Activated CD4-positive, CD25-positive, alpha-beta regulatory T cell treated with anti-CD3 and anti-CD28 coated beads, Interleukin-2, amount 50 U/mL, for 72 hours (primary cell): ENCODE data around the gene DGKA.
A peak's percentile ranks its signal among the peaks of the same experiment; 100 is the strongest.

ENCODE experiments used
- DNase-seq: peaks from one replicate; pipeline ENCODE4 v3.0.0; 2021

The DGKA gene

DNA sequence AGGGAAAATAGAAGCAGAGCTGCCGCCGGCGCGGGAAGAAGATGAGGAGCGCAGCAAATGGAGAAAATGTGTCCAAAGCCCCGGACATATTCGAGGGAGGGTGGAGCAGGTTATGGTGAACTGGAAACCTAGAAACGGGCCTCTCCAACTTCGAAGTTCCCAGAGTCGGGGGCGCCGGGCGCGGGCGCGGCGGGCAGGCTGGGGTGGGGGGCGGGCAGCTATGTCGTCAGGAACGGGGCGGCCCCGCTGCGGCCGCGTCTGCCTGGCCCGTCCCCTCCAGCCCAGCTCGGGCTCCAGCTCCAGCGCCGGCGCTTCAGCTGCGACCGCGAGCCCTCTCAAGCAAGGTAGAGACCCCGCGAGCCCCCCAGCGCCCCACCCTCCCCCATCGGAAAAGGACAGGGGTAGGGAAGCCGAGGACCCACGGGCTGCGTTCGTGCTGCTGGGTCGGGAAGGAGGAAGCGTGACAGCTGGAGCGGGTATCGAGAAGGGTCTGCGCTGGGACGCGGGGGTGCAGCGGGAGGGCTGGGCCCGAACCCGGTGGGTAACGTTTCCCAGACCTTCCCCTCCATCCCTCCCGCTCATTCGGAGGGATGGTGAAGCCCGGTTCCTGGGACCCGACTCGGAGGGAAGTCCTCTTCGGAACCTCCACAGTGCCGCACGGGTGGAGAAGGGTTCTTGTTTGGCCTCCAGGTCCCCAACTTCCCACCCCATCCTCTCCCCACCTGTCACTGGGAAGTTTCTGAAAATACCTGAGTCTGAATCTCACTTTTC is 1.0 kb downstream of the DGKA start:
- DNase-seq, result peak; percentile 49

DNA sequence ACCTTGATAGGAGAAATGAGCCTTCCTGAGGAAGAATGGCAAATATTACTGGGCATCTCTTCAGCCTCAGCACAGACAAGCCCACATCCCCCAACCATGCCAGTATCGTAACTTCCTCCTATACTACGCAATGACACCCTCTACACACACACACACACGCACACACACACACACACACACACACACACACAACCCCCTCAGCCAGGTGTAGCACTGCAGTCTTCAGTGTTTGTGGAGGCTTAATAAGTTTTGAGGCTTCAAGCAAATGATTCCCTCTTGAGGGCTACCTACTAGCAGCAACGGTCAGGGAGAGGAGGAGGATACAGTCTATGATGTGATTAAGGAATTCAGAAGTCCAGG is 1.6 kb downstream of the DGKA start:
- no peak for DNase-seq

GRCh38 chr12:55933169-55933798 is 2.3 kb downstream of the DGKA start:
- no peak for DNase-seq

DNA sequence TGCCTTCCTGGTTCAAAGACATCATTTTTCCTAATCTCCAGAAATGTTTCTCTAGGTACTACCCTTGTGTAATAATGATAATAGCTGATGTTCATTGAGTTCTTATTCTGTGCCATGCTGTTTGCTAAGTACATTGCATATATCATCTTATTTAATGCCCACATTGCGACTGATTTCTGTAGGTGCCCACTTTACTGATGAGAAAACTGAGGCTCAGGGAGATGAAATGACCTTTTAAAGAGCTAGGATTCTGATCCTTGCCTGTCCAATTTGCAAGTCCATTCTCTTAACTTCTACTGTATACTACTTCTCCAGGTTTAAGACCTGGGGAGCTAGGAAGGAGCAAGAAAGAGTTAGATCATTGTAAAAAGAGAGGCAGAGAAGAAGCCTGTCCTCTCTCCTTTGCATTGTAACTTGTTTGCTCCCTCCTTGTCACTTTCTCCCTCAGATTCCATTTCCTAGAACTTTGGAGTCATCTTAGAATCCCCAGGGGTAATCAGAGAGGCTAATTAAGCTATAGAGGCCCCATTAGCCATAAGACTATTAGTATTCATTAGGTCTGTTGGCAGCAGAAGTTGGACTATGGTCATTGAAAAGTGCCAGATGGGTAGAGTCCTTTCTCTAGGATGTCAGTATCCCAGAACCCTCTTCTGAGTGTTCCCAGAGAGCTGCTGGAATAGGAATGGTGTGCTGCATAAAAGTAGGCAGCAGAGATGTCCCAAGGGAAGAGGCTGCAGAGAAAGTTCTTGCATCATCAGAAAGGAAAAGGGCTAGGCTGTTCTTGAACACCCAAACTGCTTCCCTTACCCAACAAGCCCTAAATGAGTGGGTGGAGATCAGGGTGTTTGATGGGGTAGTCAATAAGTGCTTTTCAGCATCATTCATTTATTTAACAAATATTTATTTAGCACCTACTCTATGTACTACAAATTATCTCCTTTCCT is 3.1 kb downstream of the DGKA start:
- no peak for DNase-seq

- DNase-seq, result no peak
Measured at GRCh38 chr12:55934773-55935172, 3.8 kb downstream of the DGKA start.

DNA sequence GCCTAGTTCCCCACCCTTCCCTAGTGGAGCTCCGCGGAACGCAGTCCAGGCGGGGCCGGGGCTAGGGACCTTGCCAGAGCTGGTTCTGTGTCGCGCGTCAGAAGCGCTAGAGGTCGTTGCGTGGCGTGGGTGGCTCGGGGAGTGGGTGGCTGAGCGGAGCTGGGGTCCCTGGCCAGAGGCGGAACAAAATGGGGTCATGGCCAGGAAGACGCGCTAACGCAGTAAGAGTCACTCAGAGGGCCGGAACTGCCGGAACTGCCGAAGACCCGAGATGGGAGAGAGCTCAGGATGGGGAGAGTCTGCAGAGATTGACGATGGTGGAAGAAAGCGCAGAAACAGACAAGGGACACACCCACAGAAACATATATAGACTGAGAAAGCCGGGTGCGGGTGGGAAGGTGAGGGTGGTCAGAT is 4.8 kb downstream of the DGKA start:
- no peak for DNase-seq

DNA sequence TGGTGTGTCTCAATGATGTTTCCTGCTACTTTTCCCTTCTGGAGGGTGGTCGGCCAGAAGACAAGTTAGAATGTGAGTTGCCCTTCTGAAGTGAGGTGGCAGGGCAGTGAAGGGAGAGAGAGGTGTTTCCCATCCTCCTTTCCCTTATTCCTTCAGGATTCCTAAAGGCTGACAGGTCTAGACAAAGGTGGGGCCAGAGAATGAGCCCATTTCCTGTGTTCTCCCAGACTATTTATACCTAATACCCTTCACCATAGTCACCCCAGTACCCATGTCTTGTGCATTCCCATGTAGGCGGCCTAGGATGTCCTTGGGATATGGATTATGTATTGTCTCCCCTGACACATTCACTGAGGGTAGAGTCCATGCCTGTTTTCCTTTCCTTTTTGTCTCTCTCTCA is 7.0 kb downstream of the DGKA start:
- no peak for DNase-seq

GRCh38 chr12:55938826-55939501 is 8.0 kb downstream of the DGKA start:
- DNase-seq, result no peak

GRCh38 chr12:55940065-55940732 is 9.2 kb downstream of the DGKA start:
- DNase-seq, result peak; percentile 76

DNA sequence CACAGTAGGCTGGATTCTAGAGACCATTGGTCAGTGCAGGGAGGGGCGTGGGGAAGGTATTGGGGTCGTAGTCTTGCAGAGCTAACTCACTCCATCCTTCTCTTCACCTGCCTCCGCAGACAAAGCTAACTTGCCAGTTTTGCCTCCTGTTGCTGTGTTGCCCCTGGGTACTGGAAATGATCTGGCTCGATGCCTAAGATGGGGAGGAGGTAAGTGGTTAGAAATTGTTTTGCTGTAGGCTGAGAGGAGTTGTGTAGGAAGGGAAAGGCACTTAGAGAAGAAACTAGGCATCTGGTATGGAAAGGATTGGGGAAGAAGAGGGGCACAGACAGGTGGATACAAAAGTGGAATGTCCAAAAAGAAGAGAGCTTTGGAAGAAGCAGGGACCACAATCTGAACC is 11.1 kb downstream of the DGKA start:
- DNase-seq, result no peak

DNA sequence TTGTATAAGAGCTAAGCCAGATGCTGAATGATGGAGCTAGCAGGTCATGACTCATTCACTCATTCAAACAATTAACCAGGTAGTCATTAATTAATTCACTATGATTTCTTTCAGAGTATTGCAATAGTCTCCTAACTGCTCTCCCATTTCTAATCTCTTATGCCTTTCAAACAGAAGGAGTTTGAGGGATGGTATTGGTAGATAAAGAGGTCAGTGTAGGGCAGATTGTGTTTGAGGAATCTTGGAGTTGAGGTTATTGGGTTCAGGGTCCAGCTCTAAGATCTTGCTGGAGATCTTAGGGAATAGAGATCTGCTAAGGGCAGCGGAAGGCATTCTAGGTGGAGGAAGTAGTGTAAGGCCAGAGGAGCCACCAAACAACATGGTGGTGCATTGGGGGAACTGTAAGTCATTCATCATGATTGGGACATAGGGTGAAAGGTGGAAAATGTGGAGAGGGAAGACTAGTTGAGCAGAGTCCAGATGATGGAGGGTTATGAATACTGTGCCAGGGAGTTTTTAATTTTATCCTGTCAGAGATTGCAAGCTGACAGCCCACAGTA is 11.7 kb downstream of the DGKA start:
- DNase-seq, result no peak

DNA sequence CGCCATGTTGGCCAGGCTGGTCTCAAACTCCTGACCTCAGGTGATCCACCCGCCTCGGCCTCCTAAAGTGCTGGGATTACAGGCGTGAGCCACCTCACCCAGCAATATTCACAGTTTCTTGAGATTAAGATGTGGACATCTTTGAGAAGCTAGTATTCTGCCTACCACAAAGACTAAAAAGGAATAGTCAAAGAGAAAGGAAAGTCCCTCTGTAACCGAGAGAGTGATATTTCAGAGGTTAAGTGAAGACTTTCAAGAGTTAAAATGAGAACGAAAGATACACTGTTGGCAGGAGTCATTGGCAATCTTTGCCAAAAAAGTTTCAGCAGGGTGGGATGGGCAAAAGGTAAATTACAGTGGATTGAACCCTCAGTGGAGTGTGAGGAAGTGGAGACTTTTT is 15.6 kb downstream of the DGKA start:
- no peak for DNase-seq

- DNase-seq, result no peak
Measured at GRCh38 chr12:55955344-55955743, 24.4 kb downstream of the DGKA start.

DNA sequence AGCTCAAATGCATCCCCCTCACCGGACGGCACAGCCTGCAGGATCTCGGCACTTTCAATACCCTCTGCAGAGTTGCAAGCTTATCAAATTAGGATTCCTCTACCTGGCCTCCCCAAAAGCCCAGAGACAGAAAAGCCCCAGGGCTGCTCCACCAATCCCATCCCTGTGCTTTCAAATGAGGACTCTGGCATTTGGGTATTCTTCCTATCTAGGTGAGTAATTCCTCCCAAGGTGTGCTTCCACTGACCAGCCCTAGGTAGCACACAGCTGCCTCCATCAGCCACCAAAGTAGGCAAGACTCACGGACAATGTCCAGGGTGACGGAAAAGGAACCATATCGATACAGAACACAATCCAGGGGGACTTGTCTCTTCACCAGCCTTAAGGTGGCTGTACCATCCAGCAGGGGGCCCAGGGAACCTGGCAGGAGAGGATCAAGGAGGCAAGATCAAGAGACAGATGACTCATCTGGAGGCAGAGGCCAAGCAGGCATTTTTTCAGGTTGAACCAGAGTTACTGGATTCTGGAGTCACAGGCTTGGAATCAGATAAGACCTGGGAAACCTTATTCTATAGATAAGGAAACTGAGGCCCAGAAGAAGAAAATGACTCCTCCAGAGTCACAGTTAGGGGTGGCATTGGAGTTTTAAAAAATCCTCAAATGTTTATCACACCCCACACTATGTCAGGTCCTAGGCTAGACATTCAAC is 25.0 kb downstream of the DGKA start:
- DNase-seq, result no peak

GRCh38 chr12:55957106-55957859 is 26.3 kb downstream of the DGKA start:
- DNase-seq, result no peak

DNA sequence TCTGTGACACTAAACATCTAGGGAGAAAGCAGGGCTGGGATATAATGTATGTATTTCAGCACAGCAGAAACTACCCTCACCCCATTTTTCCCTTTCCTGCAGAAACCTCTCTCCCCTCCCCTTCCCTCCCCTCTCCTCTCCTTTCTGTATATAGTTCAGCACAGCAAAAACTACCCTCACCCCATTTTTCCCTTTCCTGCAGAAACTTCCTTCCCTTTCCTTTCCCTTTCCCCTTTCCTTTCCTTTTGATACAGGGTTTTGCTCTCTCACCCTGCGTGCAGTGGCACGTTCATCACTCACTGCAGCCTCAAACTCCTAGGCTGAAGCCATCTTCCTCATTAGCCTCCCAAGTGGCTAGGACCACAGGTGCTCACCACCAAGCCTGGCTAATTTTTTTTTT is 32.8 kb downstream of the DGKA start:
- DNase-seq, result no peak

DNA sequence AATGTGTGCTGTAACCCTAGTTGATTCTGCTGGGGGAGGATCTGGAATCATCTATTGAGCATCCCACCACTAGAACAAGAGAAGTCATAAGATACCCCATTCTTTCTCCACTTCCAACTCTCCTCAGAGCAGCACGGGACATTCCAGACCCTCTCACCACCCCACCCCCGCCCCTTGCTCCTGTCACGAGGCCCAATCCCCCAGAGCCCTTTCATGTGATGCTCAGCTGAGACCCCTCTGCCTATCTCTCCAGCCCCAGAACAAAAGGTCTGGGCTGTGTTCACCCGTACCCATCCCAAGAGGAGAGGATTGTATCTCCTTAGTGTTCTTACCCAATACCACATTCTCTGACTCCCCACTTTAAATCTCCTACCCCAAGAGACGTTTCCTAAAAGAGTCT is 34.3 kb downstream of the DGKA start:
- no peak for DNase-seq

GRCh38 chr12:55965941-55966407 is 35.0 kb downstream of the DGKA start, which contains the start of gene PMEL:
TSS of gene PMEL (minus strand) at chr12:55966042. CDS start at chr12:55966011, 31 bp downstream.
- no peak for DNase-seq

DNA sequence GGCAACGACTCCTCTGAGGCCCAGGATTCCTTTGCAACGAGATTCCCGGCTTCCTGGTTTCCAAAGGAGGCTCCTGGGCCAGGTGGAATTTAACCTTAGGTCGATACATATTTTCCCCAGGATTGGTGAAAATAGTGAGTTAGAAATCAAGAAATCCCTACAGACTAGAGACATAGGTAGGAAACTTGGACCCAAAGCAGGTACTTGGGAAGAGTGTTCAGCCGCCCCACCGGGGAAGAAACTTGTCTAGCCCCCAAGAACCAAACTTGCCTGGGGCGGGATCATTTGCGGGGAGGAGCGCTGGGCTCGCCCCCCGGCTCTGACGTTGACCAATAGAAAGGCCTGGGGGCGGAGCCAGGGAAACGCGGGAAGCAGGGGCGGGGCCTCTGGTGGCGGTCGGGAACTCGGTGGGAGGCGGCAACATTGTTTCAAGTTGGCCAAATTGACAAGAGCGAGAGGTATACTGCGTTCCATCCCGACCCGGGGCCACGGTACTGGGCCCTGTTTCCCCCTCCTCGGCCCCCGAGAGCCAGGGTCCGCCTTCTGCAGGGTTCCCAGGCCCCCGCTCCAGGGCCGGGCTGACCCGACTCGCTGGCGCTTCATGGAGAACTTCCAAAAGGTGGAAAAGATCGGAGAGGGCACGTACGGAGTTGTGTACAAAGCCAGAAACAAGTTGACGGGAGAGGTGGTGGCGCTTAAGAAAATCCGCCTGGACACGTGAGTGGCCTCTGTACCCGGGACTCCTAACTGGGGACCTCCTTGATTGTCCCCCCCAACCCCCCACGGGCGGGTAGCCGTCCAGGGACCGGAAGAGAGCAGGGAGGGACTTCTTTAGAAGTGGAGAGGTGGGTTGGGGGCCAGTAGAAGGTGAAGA is 35.7 kb downstream of the DGKA start, which contains the start of gene CDK2:
TSS of gene CDK2 (plus strand) at position 423 of the 874 bp plus-strand sequence. CDS start at position 602, 179 bp downstream.
- DNase-seq, result peak; percentile 87
